Smooth muscle cell (in vitro differentiated cells): ENCODE results near the gene MAP3K5. TPM values are rescaled to one million over a fixed set of nuclear protein-coding genes. Genes with fewer than 3 reads are reported as not detected.
"Not testable (repeated sequence)": the region's sequence is repeated elsewhere in the genome, so short reads cannot be mapped to it uniquely, and the experiment has no call there.

Experiments used
- DNase-seq: peaks from one replicate; lab custom pipeline; 2025; ENCODE audit not compliant: unreplicated experiment; lab: John Stamatoyannopoulos, UW
- H2AFZ ChIP-seq: fragments of 200-600 bp; sonication (generic); 2 replicates; pipeline ENCODE4 v1.6.0; 2016; ENCODE audit warnings: antibody characterized with exemption, low read depth, mild to moderate bottlenecking
- H3F3A ChIP-seq: fragments of 200-600 bp; sonication (generic); 2 replicates; pipeline ENCODE4 v1.6.0; 2017; ENCODE audit warnings: antibody characterized with exemption, low read depth
- H3K27ac ChIP-seq: fragments of 200-600 bp; sonication (generic); 2 replicates; pipeline ENCODE4 v1.5.1; 2016; ENCODE audit warnings: low read depth, mild to moderate bottlenecking
- H3K27me3 ChIP-seq: fragments of 200-600 bp; sonication (generic); 2 replicates; pipeline ENCODE4 v1.6.1; 2016; ENCODE audit warnings: low read depth, mild to moderate bottlenecking
- H3K36me3 ChIP-seq: fragments of 200-600 bp; sonication (generic); 2 replicates; pipeline ENCODE4 v1.5.1; 2016; ENCODE audit warnings: low read depth
- H3K4me1 ChIP-seq: fragments of 200-600 bp; sonication (generic); 2 replicates; pipeline ENCODE4 v1.5.1; 2016; ENCODE audit warnings: low read depth
- H3K4me2 ChIP-seq: fragments of 200-600 bp; sonication (generic); 2 replicates; pipeline ENCODE4 v1.6.0; 2016; ENCODE audit warnings: mild to moderate bottlenecking
- H3K4me3 ChIP-seq: fragments of 200-600 bp; sonication (generic); 2 replicates; pipeline ENCODE4 v1.5.1; 2016; ENCODE audit warnings: mild to moderate bottlenecking
- H3K79me2 ChIP-seq: fragments of 200-600 bp; sonication (generic); 2 replicates; pipeline ENCODE4 v1.6.0; 2016; ENCODE audit warnings: low read depth, mild to moderate bottlenecking
- H3K9ac ChIP-seq: fragments of 200-600 bp; sonication (generic); 2 replicates; pipeline ENCODE4 v1.6.0; 2016; ENCODE audit warnings: low read depth
- H3K9me3 ChIP-seq: fragments of 200-600 bp; sonication (generic); replicated peaks from 2 replicates; pipeline ENCODE4 v1.5.1; 2016; ENCODE audit warnings: low read depth
- H4K20me1 ChIP-seq: fragments of 200-600 bp; sonication (generic); 2 replicates; pipeline ENCODE4 v1.6.0; 2016; ENCODE audit warnings: low read depth
- CTCF ChIP-seq: fragments of 200-600 bp; sonication (generic); IDR thresholded peaks from 2 replicates; pipeline ENCODE4 v1.5.1; 2017; ENCODE audit warnings: borderline replicate concordance, mild to moderate bottlenecking, antibody characterized with exemption; ENCODE audit not compliant: insufficient read depth, poor library complexity, severe bottlenecking
- WGBS: methylation state at CpG from one replicate; pipeline ENCODE4 v1.1.7; 2016; ENCODE audit warnings: low lambda C conversion rate; 5-methylcytosine and 5-hydroxymethylcytosine counted together
- polyA plus RNA-seq: library from polyadenylated mRNA; unstranded; fragments of >200 nt; fragmentation: Nextera tagmentation; extraction: Ambion mirVana; gene quantifications from 2 replicates; pipeline ENCODE4 v1.2.1, GENCODE V29; 2016
- total RNA-seq: library from RNA; depleted of rRNA; stranded (reverse); fragments of >200 nt; gene quantifications from 2 replicates; pipeline ENCODE4 v1.2.3, GENCODE V29; 2014

Gene MAP3K5
- total and polyA plus RNA-seq, 2 experiments from 2014 or later: 0.93 to 2.1 TPM

- TF ChIP-seq CTCF: no peak
- Histone ChIP-seq H3K9ac (no peak overlapping the region), H2AFZ (no peak overlapping the region), H4K20me1 (no peaks in the 10 kb centered on the region), H3K27me3 (no peaks in the 10 kb centered on the region), H3F3A (no peaks in the 10 kb centered on the region), H3K27ac (no peak overlapping the region), H3K36me3 (no peaks in the 10 kb centered on the region), H3K4me1 (no peaks in the 10 kb centered on the region), H3K79me2 (no peaks in the 10 kb centered on the region), H3K4me3 (no peak overlapping the region), H3K4me2 (no peak overlapping the region), H3K9me3 (no peaks in the 10 kb centered on the region)
- DNase-seq: no peak
Observed at GRCh38 chr6:136693090-136693489, 99.2 kb downstream of the MAP3K5 start.

- not testable (repeated sequence) for H3K36me3 ChIP-seq, H3K4me2 ChIP-seq, H3K4me1 ChIP-seq, H3K9ac ChIP-seq, H3K79me2 ChIP-seq, H3K27me3 ChIP-seq, H2AFZ ChIP-seq, DNase-seq, H3K9me3 ChIP-seq, H3K4me3 ChIP-seq, H3F3A ChIP-seq, H3K27ac ChIP-seq, H4K20me1 ChIP-seq
- WGBS: 95% methylated on average over 1 of the region's 1 CpG
Observed at GRCh38 chr6:136687894-136688293, 104.4 kb downstream of the MAP3K5 start.

- Histone ChIP-seq H3K9ac (no peak overlapping the region), H3K4me1 (no peaks in the 10 kb centered on the region), H3K4me2 (no peak overlapping the region), H3F3A (no peaks in the 10 kb centered on the region), H3K79me2 (no peaks in the 10 kb centered on the region), H3K27ac (no peak overlapping the region), H2AFZ (no peak overlapping the region), H3K9me3 (no peaks in the 10 kb centered on the region), H3K4me3 (no peak overlapping the region), H4K20me1 (no peaks in the 10 kb centered on the region), H3K36me3 (no peaks in the 10 kb centered on the region), H3K27me3 (no peaks in the 10 kb centered on the region)
- DNase-seq: no peak
- 90% methylated on average over 2 of the region's 2 CpGs for WGBS
- TF ChIP-seq CTCF: no peak
Observed at GRCh38 chr6:136685540-136686108, 106.7 kb downstream of the MAP3K5 start.

GRCh38 chr6:136684466-136684865 is 107.8 kb downstream of the MAP3K5 start:
- Histone ChIP-seq H2AFZ (no peak overlapping the region), H4K20me1 (no peaks in the 10 kb centered on the region), H3K9ac (no peak overlapping the region), H3K4me2 (no peak overlapping the region), H3K79me2 (no peaks in the 10 kb centered on the region), H3K9me3 (no peaks in the 10 kb centered on the region), H3K4me3 (no peak overlapping the region), H3K36me3 (no peaks in the 10 kb centered on the region), H3K27ac (no peak overlapping the region), H3K27me3 (no peaks in the 10 kb centered on the region), H3F3A (no peaks in the 10 kb centered on the region), H3K4me1 (no peaks in the 10 kb centered on the region)
- no peak for DNase-seq
- whole genome bisulfite sequencing: 80% methylated on average over 1 of the region's 1 CpG
- TF ChIP-seq CTCF: no peak
